ENCODE data around the gene XCL1.

XCL1 gene

DNA sequence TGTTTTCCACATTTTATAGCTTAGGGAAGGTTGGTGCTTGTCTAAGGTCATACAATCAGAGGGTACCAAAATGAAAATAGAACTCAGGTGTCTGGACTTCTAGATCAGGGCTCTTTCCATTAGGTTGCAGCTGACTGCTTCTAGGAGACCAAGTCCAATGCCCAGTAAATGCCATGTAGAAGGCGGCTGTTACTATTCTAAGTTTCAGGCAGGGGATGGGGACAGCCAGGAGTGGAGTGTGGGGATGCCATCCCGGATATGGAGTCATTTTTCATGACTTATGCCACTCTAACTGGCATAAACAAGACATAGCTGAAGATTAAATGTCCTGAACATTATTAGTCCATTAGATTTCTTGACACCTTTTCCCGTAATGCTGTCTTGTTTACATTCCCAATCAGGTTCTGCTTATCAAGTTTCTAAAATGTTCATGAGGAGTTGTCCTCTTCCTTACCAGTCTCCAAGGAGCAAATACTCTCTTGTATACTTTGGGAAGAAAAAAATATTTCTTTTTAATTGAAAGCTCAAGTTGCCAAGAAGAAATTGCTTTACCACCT lies 31.5 kb downstream of the XCL1 start:
- no peak for DNase-seq

DNA sequence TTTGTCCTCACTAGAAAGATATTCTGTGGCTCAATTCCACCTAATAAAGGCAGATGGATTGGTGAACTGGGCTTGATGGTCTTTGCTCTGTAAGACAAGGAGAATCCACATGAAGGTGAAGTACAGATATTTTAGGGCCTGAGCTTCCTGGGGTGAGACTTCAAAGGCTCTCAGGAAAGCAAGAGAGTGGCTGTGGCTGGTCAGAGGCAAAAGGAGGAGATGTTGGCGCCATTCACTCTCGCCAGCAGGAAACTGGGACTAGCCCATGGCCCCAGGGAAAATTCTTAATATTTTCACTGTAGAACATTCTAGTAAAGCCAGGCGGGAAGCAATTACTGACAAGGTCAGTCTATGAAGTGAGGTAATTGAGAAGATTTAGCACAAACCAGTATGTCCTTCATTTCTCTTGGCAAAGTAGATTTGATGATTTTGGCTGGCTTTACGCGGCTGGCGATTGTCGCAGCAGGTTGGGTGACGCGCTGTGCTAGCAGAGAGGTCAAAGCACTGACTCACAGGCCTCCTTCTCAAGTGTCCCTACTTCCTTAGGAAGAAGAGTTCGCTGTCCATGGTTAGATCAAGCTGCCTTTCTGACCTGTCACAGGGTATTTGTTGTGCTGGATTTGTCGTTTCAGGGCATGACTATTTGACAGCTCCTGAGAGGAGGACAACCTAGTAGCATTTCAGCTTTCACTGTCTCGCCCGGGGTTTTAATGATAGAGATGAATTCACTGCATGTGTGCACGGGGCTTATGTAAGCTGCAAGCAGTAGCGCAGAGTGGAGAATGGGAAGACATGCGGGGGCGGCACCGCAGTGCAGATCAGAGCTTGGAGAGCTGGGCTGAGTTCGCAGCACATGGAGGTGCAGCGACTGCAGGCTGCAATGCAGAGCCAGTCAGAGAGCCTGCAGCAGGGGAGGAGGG lies 32.7 kb downstream of the XCL1 start:
- DNase-seq = no peak

DNA sequence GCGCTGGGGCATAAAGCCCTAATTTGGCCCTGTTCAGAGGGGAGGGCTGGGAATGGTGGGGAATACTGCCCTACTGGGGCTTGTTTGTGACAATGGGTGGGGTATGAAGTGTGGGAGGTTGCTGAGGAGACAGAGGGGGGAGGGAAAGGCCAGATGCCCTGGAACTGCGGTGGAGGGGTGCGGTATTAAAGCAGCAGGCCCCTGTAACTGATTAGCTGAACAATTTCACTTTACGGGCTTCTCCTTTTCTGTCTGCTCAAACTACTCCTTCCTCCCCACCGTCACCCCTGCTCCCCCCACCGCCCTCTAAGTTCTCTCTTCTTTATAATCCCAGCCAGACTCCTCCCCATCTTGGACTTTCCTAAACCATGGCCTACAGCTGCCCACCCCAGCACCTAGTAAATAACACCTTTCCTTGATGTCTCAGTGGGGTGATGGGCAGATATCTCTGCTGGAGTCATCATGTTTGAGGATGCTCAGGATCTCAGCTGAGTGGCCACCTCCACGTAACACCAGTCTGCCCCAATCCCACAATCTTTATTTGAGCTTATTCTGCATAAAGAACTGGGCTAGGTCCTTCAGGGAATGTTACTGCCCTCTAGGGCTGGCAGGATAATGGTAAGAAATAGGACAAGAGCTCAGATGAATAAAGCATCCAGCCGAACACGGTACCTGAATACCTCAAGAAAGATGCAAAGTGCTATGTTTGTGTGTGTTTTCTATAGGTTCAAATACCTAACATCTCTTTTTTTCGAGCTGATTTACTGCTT lies 33.5 kb downstream of the XCL1 start:
- DNase-seq = no peak

DNA sequence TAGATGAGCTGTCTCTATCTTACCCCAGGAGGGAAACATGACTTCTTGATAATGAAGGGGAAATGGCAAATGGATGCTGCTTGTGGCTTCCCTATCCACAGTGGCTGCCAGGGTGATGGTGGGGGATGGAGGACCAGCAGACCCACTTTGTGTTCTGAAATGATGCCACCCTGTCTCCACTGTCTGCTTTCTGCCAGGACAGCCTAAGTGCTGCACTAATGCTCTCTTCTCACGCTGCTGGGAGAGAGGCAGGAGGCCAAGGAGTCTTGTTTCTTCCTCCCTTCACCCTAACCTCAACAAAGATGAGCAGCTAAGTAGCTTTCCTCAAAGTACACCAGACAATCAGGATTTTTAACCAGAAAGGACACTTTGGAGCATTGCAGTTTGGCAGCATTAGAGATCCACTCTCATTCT lies 36.6 kb downstream of the XCL1 start:
- no peak for DNase-seq

DNA sequence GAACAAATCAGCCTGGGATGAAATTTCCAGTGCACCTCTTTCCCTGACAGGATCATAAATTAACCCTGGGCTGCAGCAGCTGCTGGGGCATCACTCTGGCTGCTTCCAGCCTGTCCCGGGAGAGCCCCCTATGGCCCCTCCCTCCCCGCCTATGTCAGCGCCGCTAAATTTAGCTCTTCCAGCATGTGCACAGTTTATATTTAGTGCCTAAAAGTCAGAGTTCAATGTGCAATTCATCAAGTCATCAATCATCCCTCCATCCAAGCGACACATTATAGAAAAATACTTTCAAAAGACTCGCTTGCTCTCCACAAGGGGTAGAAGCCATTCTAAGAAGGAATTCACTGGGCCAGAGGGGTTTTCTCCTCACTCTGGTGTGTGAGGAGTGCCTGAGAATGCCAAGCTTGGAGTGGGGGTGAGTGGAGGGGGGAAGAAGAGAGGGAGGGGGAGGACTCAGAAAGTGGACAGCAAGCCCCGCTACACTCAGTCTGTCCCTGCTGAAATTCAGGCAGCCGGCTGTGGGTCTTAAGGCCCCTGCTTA lies 37.4 kb downstream of the XCL1 start:
- DNase-seq = no peak

DNA sequence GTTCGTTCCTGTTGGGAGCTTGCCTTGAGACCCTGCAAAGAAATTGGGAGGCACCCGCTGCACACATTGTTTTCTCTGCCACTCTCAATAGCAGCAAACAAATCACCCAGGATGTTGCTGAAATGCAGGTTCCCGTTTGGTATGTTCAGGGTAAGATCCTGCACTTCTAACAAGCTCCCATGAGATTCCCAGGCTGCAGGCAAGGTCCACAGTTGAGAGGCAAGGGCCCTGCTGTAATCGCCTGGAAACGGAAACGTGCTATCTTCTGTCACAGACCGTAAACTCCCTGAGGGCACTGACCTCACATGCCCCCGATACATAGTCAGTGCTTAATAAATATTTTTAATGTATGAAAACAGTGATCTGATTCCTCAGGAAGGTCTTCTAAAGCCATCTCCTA lies 37.8 kb downstream of the XCL1 start:
- DNase-seq = no peak

DNA sequence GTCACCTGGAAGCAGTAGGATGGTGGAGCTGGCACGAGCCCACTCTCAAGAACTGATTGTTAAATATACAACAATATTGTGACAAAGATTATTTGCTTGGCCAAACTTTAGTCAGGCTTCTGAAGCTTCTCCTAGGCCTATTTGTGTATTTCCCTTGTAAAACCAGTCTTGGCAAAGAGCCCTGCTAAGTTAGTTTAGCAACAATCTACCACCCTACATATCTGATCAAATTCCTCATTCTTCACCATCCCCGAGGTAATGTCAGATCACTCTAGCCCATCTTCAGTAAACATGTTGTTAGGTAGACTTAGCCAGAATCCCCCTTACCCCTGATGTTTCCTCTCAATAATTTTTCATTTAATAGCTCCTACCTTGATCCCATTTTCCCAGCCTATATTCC lies 39.6 kb downstream of the XCL1 start:
- no peak for DNase-seq

DNA sequence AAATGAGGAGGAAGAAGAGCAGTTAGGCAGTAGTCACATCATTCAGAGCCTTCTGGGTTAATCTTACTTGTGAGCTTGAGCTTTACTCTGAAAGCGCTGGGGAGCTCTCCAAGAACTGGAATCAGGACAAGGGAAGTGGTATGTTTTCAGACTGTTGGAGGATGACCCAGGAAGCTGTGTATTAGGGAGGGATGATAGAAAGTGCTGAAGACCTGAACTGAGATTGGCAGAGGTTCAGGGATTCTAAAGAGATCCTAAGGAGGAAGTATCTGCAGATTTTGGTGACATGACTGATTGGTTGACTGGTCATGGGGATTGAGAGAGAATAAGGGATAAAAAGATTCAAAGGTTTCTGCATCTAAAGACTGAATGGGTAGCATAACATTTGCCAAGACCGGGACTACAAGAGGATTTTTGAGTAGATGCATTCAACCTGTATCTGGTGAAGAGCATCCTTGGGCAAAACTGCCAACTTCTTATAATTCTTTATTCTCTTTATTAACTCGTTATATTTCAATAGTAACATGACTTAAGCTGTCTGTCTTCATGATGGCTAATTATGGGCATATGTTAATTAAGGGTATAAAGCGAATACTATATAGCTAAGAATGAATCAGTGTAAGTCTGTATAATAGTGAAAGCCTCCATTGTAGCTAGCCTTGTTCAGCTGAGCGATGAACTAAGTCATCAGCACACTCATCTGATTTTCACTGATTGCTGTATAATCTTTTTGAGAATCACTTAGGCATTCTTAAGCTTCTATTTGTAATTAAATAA lies 41.8 kb downstream of the XCL1 start:
- DNase-seq = no peak

DNA sequence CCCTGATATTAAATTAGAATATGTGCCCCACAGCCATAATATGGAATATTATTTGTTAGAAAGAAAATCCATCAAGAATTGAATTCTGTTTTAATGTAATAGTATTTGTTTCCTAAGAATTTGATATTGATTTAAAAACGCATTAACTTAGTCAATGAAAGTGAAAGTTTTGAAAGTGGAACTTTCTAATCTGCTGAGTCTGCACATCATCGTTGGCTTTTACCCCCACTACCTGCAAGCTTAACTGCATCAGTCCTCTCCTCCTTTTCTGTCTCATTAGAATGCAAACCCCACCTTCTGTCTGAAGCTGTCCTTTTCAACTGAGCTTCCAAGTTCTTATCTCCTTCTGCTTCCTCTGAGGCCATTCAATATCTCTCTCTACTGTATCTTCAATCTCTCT lies 42.5 kb downstream of the XCL1 start:
- no peak for DNase-seq

DNA sequence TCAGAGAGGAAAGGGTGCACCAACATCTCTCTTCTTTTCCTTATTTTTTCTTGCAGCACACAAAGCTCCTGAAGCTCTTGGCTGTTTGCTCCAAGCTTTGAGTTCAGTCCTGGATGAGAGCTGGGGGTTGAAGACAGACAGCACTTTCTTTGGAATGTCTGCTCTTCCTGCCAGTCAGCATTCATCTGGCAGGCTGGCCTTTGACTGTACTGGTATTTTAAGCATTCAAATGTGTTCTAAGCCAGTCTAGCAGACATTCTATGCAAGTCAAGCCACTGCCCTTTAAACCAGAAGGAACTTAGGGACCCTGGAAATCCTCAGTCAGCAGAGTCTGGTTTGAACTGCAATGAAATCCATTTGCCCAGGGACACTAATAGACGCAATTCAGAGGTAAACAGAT lies 45.0 kb downstream of the XCL1 start:
- DNase-seq = no peak

DNA sequence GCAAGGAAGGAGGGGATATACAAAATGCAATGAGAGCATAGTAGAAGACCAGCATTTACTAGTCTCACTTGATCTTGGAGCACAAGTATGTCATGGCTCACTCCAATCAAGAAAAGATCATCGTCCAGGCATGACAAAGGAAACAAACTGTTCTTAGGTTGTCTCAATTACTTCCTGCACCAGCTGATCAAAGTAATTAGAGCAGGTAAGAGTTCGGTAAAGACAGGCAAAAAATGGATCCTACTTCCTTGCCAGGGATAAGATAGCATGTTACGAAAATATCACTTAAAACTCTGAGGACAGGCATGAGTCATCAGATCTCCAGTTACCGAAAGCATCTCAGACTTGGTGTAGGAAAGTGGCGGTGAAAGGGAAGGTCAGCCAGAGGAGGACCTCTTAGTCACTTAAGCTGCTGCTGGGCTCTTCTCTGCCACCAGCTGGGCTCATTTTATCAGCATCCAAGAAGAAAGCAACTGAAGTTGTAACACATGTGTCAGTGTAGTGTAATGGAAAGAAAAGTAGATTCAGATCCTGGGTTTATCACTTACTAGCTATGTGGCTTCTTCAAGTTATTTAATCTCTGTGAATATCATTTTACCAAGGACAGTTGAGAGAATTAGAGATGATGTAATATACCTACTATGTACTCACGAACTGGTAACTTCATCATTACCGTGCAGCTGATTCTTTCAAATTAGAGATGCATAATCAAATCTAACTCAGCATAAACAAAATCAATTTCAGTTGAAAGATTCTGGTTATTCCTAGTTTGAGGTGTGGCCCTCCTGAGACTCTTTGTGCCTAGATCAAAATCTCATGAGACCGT lies 46.8 kb downstream of the XCL1 start:
- DNase-seq = no peak

DNA sequence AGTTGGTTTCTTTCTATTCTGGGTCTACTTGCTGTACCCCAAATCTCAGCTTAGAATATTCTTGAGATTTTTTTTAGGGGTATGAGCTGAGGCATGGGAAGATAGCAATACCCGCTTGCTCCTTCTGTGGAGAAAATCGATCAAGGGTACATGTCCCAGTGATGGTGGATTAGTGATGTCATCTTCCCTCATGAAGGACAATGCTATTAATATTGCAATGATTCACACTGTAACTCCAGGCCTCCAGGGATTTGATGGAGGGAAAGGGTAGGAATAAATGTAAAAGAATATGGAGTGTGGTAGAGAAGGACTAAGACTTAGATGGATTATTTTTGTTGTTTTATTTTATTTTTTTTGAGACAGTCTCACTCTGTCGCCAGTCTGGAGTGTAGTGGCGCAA lies 47.4 kb downstream of the XCL1 start:
- no peak for DNase-seq

DNA sequence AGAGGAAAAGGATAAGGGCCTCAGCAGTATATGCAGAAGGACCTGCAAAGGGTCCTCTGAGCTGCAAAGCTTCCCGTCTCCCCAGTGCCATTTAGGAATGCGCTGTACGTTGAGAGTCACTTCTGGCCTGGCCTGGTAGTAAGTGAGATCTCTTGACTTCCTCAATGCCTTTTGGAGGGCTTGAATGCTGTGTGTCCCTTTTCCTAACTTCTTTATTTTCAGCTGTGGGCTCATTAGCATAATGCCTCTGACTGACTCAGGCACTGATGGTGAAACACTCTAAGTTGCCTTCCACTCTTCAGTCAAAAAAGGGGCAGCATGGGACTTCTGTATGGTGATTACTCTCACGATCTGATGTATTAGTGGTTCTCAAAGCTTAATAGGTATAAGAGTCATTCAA lies 49.9 kb downstream of the XCL1 start:
- DNase-seq = no peak

DNA sequence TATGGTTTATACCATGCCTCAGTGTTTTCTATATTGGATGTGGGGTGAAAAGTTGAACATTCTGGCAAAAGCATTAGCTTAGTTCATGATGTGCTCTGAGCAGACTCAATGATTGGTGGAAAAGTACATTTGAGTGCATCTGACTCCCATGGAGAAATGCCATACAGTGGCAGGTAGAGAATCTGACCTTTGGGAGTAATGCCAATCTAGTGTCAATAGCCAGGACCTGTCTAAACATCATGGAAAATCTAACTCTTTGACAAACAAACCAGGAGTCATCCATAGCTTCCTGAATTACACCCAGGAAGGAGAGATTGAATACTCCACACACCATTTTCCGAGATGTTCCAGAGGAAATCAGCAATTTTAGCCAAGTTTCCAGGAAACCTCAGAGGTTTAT lies 51.0 kb downstream of the XCL1 start:
- DNase-seq = no peak

DNA sequence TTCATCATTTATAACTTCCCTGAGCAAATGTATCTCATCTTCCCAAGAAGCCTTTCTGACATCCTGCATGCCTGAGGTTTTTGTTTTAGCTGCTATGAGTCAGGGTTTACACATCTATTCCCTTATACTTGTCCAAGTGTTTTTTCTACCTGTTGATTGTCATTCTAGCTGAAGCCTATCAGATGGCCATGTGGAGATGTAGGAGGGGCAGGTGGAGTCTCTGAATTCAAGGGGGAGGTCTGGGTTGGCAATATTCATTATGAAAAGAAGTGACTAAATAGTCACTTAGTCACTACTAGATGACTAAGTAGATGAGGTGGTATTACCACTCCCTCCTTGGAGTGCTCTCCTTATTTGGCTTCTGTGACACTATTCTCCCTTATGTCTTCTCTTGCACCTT lies 52.4 kb downstream of the XCL1 start:
- DNase-seq = no peak

DNA sequence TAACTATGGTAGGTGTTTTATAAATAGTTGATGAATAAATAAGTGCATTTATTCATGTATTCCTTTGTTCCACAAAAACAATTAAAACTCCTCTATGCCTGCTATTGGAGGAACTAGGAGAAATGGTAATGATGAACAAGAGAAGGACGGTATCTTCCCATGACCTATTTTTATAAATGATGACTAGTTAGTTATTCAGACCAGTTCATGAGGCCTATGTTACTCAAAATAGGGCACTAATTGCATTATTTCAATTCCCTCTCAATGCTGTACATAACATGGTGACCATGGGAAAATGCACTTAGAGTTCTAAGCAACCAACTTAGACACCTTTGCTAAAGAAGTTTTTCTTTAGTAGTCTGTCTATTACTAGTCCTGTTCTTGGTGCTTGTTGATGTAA lies 53.1 kb downstream of the XCL1 start:
- no peak for DNase-seq

Data from activated effector memory CD4-positive, alpha-beta T cell treated with Interleukin-2 at 50 U/mL for 16 hours (primary cell).